HepG2 (cell line): ENCODE data around the gene MAP1LC3B. TPM values are rescaled to one million over a fixed set of nuclear protein-coding genes. Genes with fewer than 3 reads are reported as not detected.

ENCODE experiments used
- ARHGAP35 ChIP-seq: sonication (generic); formaldehyde crosslinking; IDR thresholded peaks from 2 replicates; pipeline ENCODE4 v1.9.0; 2022; ENCODE audit warnings: mild to moderate bottlenecking, inconsistent platforms, moderate library complexity, missing genetic modification reagents, borderline replicate concordance
- ATAD3A ChIP-seq: sonication (generic); formaldehyde crosslinking; IDR thresholded peaks from 2 replicates; pipeline ENCODE4 v1.4.0; 2020; ENCODE audit warnings: missing genetic modification reagents
- ATF5 ChIP-seq: sonication (generic); formaldehyde crosslinking; IDR thresholded peaks from 2 replicates; pipeline ENCODE4 v1.4.0; 2020; ENCODE audit warnings: mild to moderate bottlenecking, low read depth, missing genetic modification reagents
- GATAD1 ChIP-seq: IDR thresholded peaks from 2 replicates; pipeline ENCODE4 v1.6.1; 2016; ENCODE audit warnings: missing genetic modification reagents, missing compliant biosample characterization
- LCORL ChIP-seq, 2 experiments: fragments of 450-650 bp in 1 of 2; sonication (generic) in 1 of 2; formaldehyde crosslinking in 1 of 2; IDR thresholded peaks; 2 replicates each; pipeline versions ENCODE4 v1.5.0 to v1.6.1; 2017 to 2020; ENCODE audit warnings: antibody characterized with exemption in 1 of 2, missing genetic modification reagents in 1 of 2
- NFIB ChIP-seq: sonication (generic); formaldehyde crosslinking; IDR thresholded peaks from 2 replicates; pipeline ENCODE4 v1.9.0; 2021; ENCODE audit warnings: missing genetic modification reagents, mild to moderate bottlenecking, borderline replicate concordance
- NONO ChIP-seq, 2 experiments: fragments of 450-650 bp in 1 of 2; sonication (generic) in 1 of 2; formaldehyde crosslinking in 1 of 2; IDR thresholded peaks in 1 of 2; conservative IDR thresholded peaks in 1 of 2; 2 replicates each; pipeline versions ENCODE4 v1.6.1 to v1.8.0; 2017 to 2022; ENCODE audit warnings: mild to moderate bottlenecking in 1 of 2, missing genetic modification reagents in 1 of 2, moderate library complexity in 1 of 2
- REXO4 ChIP-seq: sonication (generic); formaldehyde crosslinking; IDR thresholded peaks from 2 replicates; pipeline ENCODE4 v1.8.0; 2022; ENCODE audit warnings: missing genetic modification reagents, mild to moderate bottlenecking, borderline replicate concordance
- RFXAP ChIP-seq: sonication (generic); formaldehyde crosslinking; IDR thresholded peaks from 2 replicates; pipeline ENCODE4 v1.4.0; 2020; ENCODE audit warnings: missing genetic modification reagents, borderline replicate concordance
- RORA ChIP-seq: sonication (generic); formaldehyde crosslinking; IDR thresholded peaks from 2 replicates; pipeline ENCODE4 v1.5.0; 2020; ENCODE audit warnings: mild to moderate bottlenecking, missing genetic modification reagents, moderate library complexity
- SKI ChIP-seq: fragments of 450-650 bp; IDR thresholded peaks from one replicate; pipeline ENCODE4 v1.6.1; 2018; ENCODE audit warnings: mild to moderate bottlenecking; ENCODE audit not compliant: partially characterized antibody
- SMYD3 ChIP-seq: sonication (generic); formaldehyde crosslinking; IDR thresholded peaks from 2 replicates; pipeline ENCODE4 v1.8.1; 2023; ENCODE audit warnings: mild to moderate bottlenecking, missing genetic modification reagents
- TEF ChIP-seq: sonication (generic); formaldehyde crosslinking; IDR thresholded peaks from 2 replicates; pipeline ENCODE4 v1.5.0; 2020; ENCODE audit warnings: missing genetic modification reagents
- THAP8 ChIP-seq: sonication (generic); formaldehyde crosslinking; IDR thresholded peaks from 2 replicates; pipeline ENCODE4 v1.5.1; 2020; ENCODE audit warnings: missing genetic modification reagents, mild to moderate bottlenecking, borderline replicate concordance
- ZFP41 ChIP-seq: sonication (generic); formaldehyde crosslinking; IDR thresholded peaks from 2 replicates; pipeline ENCODE4 v1.4.0; 2020; ENCODE audit warnings: mild to moderate bottlenecking, missing genetic modification reagents, borderline replicate concordance
- ZFP82 ChIP-seq: sonication (generic); formaldehyde crosslinking; IDR thresholded peaks from 2 replicates; pipeline ENCODE4 v1.5.1; 2020; ENCODE audit warnings: mild to moderate bottlenecking, missing genetic modification reagents, borderline replicate concordance
- ZNF10 ChIP-seq: sonication (generic); formaldehyde crosslinking; IDR thresholded peaks from 2 replicates; pipeline ENCODE4 v1.4.0; 2020; ENCODE audit warnings: mild to moderate bottlenecking, low read depth, missing genetic modification reagents, borderline replicate concordance
- ZNF230 ChIP-seq: sonication (generic); formaldehyde crosslinking; IDR thresholded peaks from 2 replicates; pipeline ENCODE4 v1.4.0; 2020; ENCODE audit warnings: mild to moderate bottlenecking, missing genetic modification reagents
- ZNF33A ChIP-seq: sonication (generic); formaldehyde crosslinking; IDR thresholded peaks from 2 replicates; pipeline ENCODE4 v1.5.1; 2020; ENCODE audit warnings: missing genetic modification reagents, mild to moderate bottlenecking, moderate library complexity, borderline replicate concordance
- ZNF350 ChIP-seq: sonication (generic); formaldehyde crosslinking; IDR thresholded peaks from 2 replicates; pipeline ENCODE4 v1.4.0; 2020; ENCODE audit warnings: mild to moderate bottlenecking, low read depth, missing genetic modification reagents, borderline replicate concordance
- ZNF432 ChIP-seq: sonication (generic); formaldehyde crosslinking; IDR thresholded peaks from 2 replicates; pipeline ENCODE4 v1.5.0; 2020; ENCODE audit warnings: missing genetic modification reagents, mild to moderate bottlenecking, borderline replicate concordance
- ZNF446 ChIP-seq: sonication (generic); formaldehyde crosslinking; IDR thresholded peaks from 2 replicates; pipeline ENCODE4 v1.5.0; 2020; ENCODE audit warnings: mild to moderate bottlenecking, missing genetic modification reagents
- ZNF572 ChIP-seq: sonication (generic); formaldehyde crosslinking; IDR thresholded peaks from 2 replicates; pipeline ENCODE4 v1.5.1; 2020; ENCODE audit warnings: mild to moderate bottlenecking, missing genetic modification reagents
- ZNF589 ChIP-seq: sonication (generic); formaldehyde crosslinking; conservative IDR thresholded peaks from 2 replicates; pipeline ENCODE4 v1.8.0; 2022; ENCODE audit warnings: mild to moderate bottlenecking, moderate library complexity, missing genetic modification reagents
- ZNF670 ChIP-seq: sonication (generic); formaldehyde crosslinking; IDR thresholded peaks from 2 replicates; pipeline ENCODE4 v1.8.0; 2022; ENCODE audit warnings: mild to moderate bottlenecking, missing genetic modification reagents, borderline replicate concordance
- ZNF75D ChIP-seq: sonication (generic); formaldehyde crosslinking; IDR thresholded peaks from 2 replicates; pipeline ENCODE4 v1.8.1; 2023; ENCODE audit warnings: missing genetic modification reagents, mild to moderate bottlenecking, borderline replicate concordance
- ZNF782 ChIP-seq: sonication (generic); formaldehyde crosslinking; IDR thresholded peaks from 2 replicates; pipeline ENCODE4 v1.4.0; 2020; ENCODE audit warnings: missing genetic modification reagents, mild to moderate bottlenecking, borderline replicate concordance
- ZNF878 ChIP-seq: sonication (generic); formaldehyde crosslinking; IDR thresholded peaks from 2 replicates; pipeline ENCODE4 v1.8.1; 2023; ENCODE audit warnings: mild to moderate bottlenecking, missing genetic modification reagents, moderate library complexity
- polyA plus RNA-seq, 8 experiments: library from polyadenylated mRNA; depleted of rRNA in 3 of 8; stranded (reverse) in 7 of 8; unstranded in 1 of 8; fragments of >200 nt; fragmentation: Illumina TruSeq in 4 of 8; extraction: Trizol in 4 of 8; gene quantifications; 2 replicates each; pipeline versions ENCODE4 v1.2.1 to v1.2.3, GENCODE V29; 2011 to 2016; ENCODE audit warnings: low read depth in 4 of 8, missing spikeins in 1 of 8, mixed read lengths in 1 of 8; ENCODE audit not compliant: insufficient read depth in 1 of 8
- total RNA-seq, 5 experiments: library from RNA; depleted of rRNA; stranded (reverse); fragments of >200 nt; fragmentation: Illumina TruSeq; extraction: Trizol; gene quantifications; 2 replicates each; pipeline ENCODE4 v1.2.3, GENCODE V29; 2016; ENCODE audit warnings: low read depth in 1 of 5

MAP1LC3B gene
- total and polyA plus RNA-seq, 2 of the 13 experiments (the other 11 are each of a cell fraction or from before 2014, with no cell fraction given): 15.7 to 37.4 TPM

GRCh38 chr16:87382023-87382785 lies 9.9 kb upstream of the MAP1LC3B start (continued):
- no peak for TF ChIP-seq ZFP82
- no peak for TF ChIP-seq ZNF75D (CRISPR knock-in tag)
- no peak for TF ChIP-seq ZNF10 (CRISPR knock-in tag)
- peak; percentile 74 for TF ChIP-seq ZNF230 (CRISPR knock-in tag)
- TF ChIP-seq RORA (CRISPR knock-in tag): 0 out of 2 replicates have a peak, but pooled peaks have one; percentile 75
- no peak; the same call in 1 of the 2 replicates for TF ChIP-seq ZNF572
- TF ChIP-seq ZNF782 (CRISPR knock-in tag): 0 out of 2 replicates have a peak, but pooled peaks have one; percentile 67
- TF ChIP-seq NONO (IDR thresholded peaks at IDR 0.05): no peak
- TF ChIP-seq NONO (CRISPR knock-in tag; conservative IDR thresholded peaks at IDR 0.05): peak; percentile 2; the same call in 1 of the 2 replicates
- TF ChIP-seq RFXAP (CRISPR knock-in tag): peak; percentile 80
- 0 out of 2 replicates have a peak, but pooled peaks have one; percentile 25 for TF ChIP-seq ZNF589 (CRISPR knock-in tag)
- peak; percentile 94 for TF ChIP-seq SKI
- no peak for TF ChIP-seq ATAD3A (CRISPR knock-in tag)
- TF ChIP-seq ZNF33A (CRISPR knock-in tag): no peak
- peak; percentile 94 for TF ChIP-seq LCORL (IDR thresholded peaks at IDR 0.05)
- peak; percentile 90 for TF ChIP-seq LCORL (CRISPR knock-in tag; IDR thresholded peaks at IDR 0.05)
- TF ChIP-seq GATAD1: peak; percentile 44; the same call in 1 of the 2 replicates
- TF ChIP-seq ZNF878 (CRISPR knock-in tag): peak; percentile 96
- no peak for TF ChIP-seq ZNF432 (CRISPR knock-in tag)
- peak; percentile 95 for TF ChIP-seq SMYD3 (CRISPR knock-in tag)
- TF ChIP-seq ARHGAP35 (CRISPR knock-in tag): no peak
- no peak for TF ChIP-seq NFIB (CRISPR knock-in tag)
- no peak for TF ChIP-seq ZFP41 (CRISPR knock-in tag)
- no peak for TF ChIP-seq REXO4 (CRISPR knock-in tag)
- TF ChIP-seq ZNF446 (CRISPR knock-in tag): no peak
- TF ChIP-seq THAP8 (CRISPR knock-in tag): no peak
- TF ChIP-seq ZNF670 (CRISPR knock-in tag): no peak; the same call in 1 of the 2 replicates
- TF ChIP-seq ZNF350 (CRISPR knock-in tag): peak; percentile 37; the same call in 1 of the 2 replicates
- peak; percentile 63 for TF ChIP-seq TEF (CRISPR knock-in tag)
- no peak for TF ChIP-seq ATF5
